ENCODE results near the gene TAS2R38. TPM values are rescaled to one million over a fixed set of nuclear protein-coding genes. Genes with fewer than 3 reads are reported as not detected.

TAS2R38 gene
- total RNA-seq, 1 experiment from 2014 or later: not detected

DNA sequence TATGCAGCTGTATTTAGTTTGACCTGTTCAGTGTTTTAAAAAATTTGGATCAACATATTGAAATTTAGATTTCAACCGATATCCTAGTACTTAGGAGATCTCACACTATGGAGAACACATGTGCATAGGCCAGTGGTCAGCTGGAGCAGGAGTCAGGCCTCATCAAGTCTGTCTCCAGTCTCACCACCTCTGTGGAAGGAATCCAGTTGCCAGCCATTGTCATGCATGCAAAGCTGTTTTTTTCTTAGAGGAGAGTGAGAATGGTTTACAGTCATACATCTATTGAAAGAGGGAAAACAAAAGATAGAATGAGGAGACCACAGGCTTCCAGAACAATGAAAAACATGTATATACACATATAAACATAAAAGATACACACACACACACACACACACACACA is 19.2 kb downstream of the TAS2R38 start:
- ATAC-seq: peak; percentile 82
- DNase-seq (ENCODE audit: low spot score): no peak
- no peaks in the 10 kb centered on the region for H3K9me3 Mint-ChIP-seq
- no peaks in the 10 kb centered on the region for H3K36me3 Mint-ChIP-seq
- CTCF ChIA-PET: interaction anchor here (2.0 kb wide), 1 partner anchor 22 kb away, joined by 9 read pairs; no protein-coding TSS in a partner anchor
- no peaks in the 10 kb centered on the region for H3K27me3 Mint-ChIP-seq (ENCODE audit: low read depth)
- H3K4me3 Mint-ChIP-seq: no peak overlapping the region
- POLR2A ChIA-PET: interaction anchor here (0.9 kb wide), 1 partner anchor 9 kb away, joined by 4 read pairs; no protein-coding TSS in a partner anchor
- H3K27ac Mint-ChIP-seq: peak overlapping the region; percentile 71; the same call in 1 of the 2 replicates
- no peak for TF ChIP-seq NR1H2 (CRISPR knock-in tag; IDR thresholded peaks at IDR 0.05)
- TF ChIP-seq JAZF1 (CRISPR knock-in tag; IDR thresholded peaks at IDR 0.05): no peak
- TF ChIP-seq SP1 (CRISPR knock-in tag; conservative IDR thresholded peaks at IDR 0.05): no peak
- TF ChIP-seq, protein P1, sequence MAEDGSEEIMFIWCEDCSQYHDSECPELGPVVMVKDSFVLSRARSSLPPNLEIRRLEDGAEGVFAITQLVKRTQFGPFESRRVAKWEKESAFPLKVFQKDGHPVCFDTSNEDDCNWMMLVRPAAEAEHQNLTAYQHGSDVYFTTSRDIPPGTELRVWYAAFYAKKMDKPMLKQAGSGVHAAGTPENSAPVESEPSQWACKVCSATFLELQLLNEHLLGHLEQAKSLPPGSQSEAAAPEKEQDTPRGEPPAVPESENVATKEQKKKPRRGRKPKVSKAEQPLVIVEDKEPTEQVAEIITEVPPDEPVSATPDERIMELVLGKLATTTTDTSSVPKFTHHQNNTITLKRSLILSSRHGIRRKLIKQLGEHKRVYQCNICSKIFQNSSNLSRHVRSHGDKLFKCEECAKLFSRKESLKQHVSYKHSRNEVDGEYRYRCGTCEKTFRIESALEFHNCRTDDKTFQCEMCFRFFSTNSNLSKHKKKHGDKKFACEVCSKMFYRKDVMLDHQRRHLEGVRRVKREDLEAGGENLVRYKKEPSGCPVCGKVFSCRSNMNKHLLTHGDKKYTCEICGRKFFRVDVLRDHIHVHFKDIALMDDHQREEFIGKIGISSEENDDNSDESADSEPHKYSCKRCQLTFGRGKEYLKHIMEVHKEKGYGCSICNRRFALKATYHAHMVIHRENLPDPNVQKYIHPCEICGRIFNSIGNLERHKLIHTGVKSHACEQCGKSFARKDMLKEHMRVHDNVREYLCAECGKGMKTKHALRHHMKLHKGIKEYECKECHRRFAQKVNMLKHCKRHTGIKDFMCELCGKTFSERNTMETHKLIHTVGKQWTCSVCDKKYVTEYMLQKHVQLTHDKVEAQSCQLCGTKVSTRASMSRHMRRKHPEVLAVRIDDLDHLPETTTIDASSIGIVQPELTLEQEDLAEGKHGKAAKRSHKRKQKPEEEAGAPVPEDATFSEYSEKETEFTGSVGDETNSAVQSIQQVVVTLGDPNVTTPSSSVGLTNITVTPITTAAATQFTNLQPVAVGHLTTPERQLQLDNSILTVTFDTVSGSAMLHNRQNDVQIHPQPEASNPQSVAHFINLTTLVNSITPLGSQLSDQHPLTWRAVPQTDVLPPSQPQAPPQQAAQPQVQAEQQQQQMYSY (CRISPR knock-in tag; IDR thresholded peaks at IDR 0.05): no peak
- no peak for TF ChIP-seq HMGA2 (CRISPR knock-in tag; IDR thresholded peaks at IDR 0.05)
- no peak for TF ChIP-seq ZNF138 (CRISPR knock-in tag; conservative IDR thresholded peaks at IDR 0.05)
- no peak for TF ChIP-seq NR3C1 (CRISPR knock-in tag; conservative IDR thresholded peaks at IDR 0.05; ENCODE audit: low read depth)
- no peak for TF ChIP-seq CBFB (CRISPR knock-in tag; IDR thresholded peaks at IDR 0.05; ENCODE audit: low read depth)
- no peak for TF ChIP-seq RELA (CRISPR knock-in tag; IDR thresholded peaks at IDR 0.05; ENCODE audit: borderline replicate concordance)
- no peak for TF ChIP-seq MXD4 (CRISPR knock-in tag; IDR thresholded peaks at IDR 0.05; ENCODE audit: borderline replicate concordance)
- TF ChIP-seq, protein P2, sequence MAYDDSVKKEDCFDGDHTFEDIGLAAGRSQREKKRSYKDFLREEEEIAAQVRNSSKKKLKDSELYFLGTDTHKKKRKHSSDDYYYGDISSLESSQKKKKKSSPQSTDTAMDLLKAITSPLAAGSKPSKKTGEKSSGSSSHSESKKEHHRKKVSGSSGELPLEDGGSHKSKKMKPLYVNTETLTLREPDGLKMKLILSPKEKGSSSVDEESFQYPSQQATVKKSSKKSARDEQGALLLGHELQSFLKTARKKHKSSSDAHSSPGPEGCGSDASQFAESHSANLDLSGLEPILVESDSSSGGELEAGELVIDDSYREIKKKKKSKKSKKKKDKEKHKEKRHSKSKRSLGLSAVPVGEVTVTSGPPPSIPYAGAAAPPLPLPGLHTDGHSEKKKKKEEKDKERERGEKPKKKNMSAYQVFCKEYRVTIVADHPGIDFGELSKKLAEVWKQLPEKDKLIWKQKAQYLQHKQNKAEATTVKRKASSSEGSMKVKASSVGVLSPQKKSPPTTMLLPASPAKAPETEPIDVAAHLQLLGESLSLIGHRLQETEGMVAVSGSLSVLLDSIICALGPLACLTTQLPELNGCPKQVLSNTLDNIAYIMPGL (CRISPR knock-in tag; IDR thresholded peaks at IDR 0.05): no peak
- no peak for TF ChIP-seq ELF4 (CRISPR knock-in tag; IDR thresholded peaks at IDR 0.05; ENCODE audit: low read depth)
- peaks cover 9% of the 10 kb centered on the region for H3K4me1 Mint-ChIP-seq

DNA sequence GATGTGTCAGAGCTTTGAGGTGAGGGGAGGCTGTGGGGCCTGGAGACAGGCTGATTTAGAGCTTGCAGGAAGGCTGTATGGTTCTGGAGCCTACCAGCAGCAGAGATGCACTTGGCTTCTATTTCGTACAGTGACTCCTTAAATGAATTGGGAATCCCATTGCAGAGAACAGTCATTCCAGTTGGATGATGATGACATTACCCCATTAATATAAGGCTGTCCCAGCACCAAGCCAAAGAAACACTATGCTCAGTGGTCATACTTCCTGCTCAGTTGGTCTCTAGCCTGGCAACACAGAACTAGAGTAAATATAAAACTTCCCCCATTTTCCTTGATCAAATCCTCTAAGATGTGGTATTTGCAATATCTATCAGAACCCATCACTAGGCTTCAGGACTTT is 21.1 kb downstream of the TAS2R38 start:
- Mint-ChIP-seq H3K4me3 (no peak overlapping the region), H3K27ac (no peak overlapping the region), H3K4me1 (peaks cover 9% of the 10 kb centered on the region), H3K27me3 (ENCODE audit: low read depth) (no peaks in the 10 kb centered on the region), H3K9me3 (no peaks in the 10 kb centered on the region), H3K36me3 (no peaks in the 10 kb centered on the region)
- no peak for DNase-seq (ENCODE audit: low spot score)
- no peak for ATAC-seq
- TF ChIP-seq ZNF138 (CRISPR knock-in tag; conservative IDR thresholded peaks at IDR 0.05) (no peak), ZNF263 (CRISPR knock-in tag; IDR thresholded peaks at IDR 0.05; ENCODE audit: low read depth) (no peak), CBFB (CRISPR knock-in tag; IDR thresholded peaks at IDR 0.05; ENCODE audit: low read depth) (no peak), NR1H2 (CRISPR knock-in tag; IDR thresholded peaks at IDR 0.05) (no peak)
- TF ChIP-seq, protein P3, sequence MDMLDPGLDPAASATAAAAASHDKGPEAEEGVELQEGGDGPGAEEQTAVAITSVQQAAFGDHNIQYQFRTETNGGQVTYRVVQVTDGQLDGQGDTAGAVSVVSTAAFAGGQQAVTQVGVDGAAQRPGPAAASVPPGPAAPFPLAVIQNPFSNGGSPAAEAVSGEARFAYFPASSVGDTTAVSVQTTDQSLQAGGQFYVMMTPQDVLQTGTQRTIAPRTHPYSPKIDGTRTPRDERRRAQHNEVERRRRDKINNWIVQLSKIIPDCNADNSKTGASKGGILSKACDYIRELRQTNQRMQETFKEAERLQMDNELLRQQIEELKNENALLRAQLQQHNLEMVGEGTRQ (CRISPR knock-in tag; IDR thresholded peaks at IDR 0.05): no peak
- TF ChIP-seq, protein P4, sequence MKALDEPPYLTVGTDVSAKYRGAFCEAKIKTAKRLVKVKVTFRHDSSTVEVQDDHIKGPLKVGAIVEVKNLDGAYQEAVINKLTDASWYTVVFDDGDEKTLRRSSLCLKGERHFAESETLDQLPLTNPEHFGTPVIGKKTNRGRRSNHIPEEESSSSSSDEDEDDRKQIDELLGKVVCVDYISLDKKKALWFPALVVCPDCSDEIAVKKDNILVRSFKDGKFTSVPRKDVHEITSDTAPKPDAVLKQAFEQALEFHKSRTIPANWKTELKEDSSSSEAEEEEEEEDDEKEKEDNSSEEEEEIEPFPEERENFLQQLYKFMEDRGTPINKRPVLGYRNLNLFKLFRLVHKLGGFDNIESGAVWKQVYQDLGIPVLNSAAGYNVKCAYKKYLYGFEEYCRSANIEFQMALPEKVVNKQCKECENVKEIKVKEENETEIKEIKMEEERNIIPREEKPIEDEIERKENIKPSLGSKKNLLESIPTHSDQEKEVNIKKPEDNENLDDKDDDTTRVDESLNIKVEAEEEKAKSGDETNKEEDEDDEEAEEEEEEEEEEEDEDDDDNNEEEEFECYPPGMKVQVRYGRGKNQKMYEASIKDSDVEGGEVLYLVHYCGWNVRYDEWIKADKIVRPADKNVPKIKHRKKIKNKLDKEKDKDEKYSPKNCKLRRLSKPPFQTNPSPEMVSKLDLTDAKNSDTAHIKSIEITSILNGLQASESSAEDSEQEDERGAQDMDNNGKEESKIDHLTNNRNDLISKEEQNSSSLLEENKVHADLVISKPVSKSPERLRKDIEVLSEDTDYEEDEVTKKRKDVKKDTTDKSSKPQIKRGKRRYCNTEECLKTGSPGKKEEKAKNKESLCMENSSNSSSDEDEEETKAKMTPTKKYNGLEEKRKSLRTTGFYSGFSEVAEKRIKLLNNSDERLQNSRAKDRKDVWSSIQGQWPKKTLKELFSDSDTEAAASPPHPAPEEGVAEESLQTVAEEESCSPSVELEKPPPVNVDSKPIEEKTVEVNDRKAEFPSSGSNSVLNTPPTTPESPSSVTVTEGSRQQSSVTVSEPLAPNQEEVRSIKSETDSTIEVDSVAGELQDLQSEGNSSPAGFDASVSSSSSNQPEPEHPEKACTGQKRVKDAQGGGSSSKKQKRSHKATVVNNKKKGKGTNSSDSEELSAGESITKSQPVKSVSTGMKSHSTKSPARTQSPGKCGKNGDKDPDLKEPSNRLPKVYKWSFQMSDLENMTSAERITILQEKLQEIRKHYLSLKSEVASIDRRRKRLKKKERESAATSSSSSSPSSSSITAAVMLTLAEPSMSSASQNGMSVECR (CRISPR knock-in tag; IDR thresholded peaks at IDR 0.05; ENCODE audit: borderline replicate concordance): no peak
- TF ChIP-seq, protein P5, sequence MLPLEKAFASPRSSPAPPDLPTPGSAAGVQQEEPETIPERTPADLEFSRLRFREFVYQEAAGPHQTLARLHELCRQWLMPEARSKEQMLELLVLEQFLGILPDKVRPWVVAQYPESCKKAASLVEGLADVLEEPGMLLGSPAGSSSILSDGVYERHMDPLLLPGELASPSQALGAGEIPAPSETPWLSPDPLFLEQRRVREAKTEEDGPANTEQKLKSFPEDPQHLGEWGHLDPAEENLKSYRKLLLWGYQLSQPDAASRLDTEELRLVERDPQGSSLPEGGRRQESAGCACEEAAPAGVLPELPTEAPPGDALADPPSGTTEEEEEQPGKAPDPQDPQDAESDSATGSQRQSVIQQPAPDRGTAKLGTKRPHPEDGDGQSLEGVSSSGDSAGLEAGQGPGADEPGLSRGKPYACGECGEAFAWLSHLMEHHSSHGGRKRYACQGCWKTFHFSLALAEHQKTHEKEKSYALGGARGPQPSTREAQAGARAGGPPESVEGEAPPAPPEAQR (CRISPR knock-in tag; IDR thresholded peaks at IDR 0.05): no peak
- TF ChIP-seq, protein P6, sequence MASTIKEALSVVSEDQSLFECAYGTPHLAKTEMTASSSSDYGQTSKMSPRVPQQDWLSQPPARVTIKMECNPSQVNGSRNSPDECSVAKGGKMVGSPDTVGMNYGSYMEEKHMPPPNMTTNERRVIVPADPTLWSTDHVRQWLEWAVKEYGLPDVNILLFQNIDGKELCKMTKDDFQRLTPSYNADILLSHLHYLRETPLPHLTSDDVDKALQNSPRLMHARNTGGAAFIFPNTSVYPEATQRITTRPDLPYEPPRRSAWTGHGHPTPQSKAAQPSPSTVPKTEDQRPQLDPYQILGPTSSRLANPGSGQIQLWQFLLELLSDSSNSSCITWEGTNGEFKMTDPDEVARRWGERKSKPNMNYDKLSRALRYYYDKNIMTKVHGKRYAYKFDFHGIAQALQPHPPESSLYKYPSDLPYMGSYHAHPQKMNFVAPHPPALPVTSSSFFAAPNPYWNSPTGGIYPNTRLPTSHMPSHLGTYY (CRISPR knock-in tag; IDR thresholded peaks at IDR 0.05): no peak
- TF ChIP-seq, protein P7, sequence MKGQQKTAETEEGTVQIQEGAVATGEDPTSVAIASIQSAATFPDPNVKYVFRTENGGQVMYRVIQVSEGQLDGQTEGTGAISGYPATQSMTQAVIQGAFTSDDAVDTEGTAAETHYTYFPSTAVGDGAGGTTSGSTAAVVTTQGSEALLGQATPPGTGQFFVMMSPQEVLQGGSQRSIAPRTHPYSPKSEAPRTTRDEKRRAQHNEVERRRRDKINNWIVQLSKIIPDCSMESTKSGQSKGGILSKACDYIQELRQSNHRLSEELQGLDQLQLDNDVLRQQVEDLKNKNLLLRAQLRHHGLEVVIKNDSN (CRISPR knock-in tag; IDR thresholded peaks at IDR 0.05): no peak
- CTCF ChIA-PET: no interaction called here
- POLR2A ChIA-PET: no interaction called here

All from WTC11 (cell line).